ENCODE results near the gene SP2. TPM values are rescaled to one million over a fixed set of nuclear protein-coding genes. Genes with fewer than 3 reads are reported as not detected.
A peak's percentile ranks its signal among the peaks of the same experiment; 100 is the strongest.

SP2 gene
- total and polyA plus RNA-seq, 7 donors: 6.2 to 16.1 (median 10.8) TPM

GRCh38 chr17:47970725-47971499, 74.9 kb downstream of the SP2 start, which contains the start of gene CDK5RAP3:
CDK5RAP3 (plus strand) TSS chr17:47971113; CDS start chr17:47971147, 34 bp downstream.
- H3K4me1 ChIP-seq: no peaks in the 10 kb centered on the region
- H3K27me3 ChIP-seq (ENCODE audit: insufficient read depth in 3 of 3, low read length in 2 of 3): no peaks in the 10 kb centered on the region
- intact Hi-C loops (cut with DNase I): loop anchor here (1.0 to 2.0 kb wide), 4 partner anchors 20 to 130 kb away; partner anchors contain the start of genes SCRN2 (in 1 of the 2) and SP2 (in 1 of the 2)
- DNase-seq (peak; percentile 100), ATAC-seq (peak; percentile 99 to 100 (median 100))
- WGBS, 3 donors: 0% methylated on average over 55 to 62 of the region's 62 CpGs
- peak; percentile 90 for TF ChIP-seq CTCF (IDR thresholded peaks at IDR 0.05)
- peaks cover 0 to 26% of the 10 kb centered on the region in 2 donors for H3K36me3 ChIP-seq (ENCODE audit: insufficient read depth in 1 of 2, low read depth in 1 of 2)
- no peaks in the 10 kb centered on the region for H3K9me3 ChIP-seq
- peak within 1 kb of the TSS; percentile 93 for H3K27ac ChIP-seq
- H3K4me3 ChIP-seq: peak within 1 kb of the TSS; percentile 95

GRCh38 chr17:47973541-47973940, 77.5 kb downstream of the SP2 start:
- Histone ChIP-seq H3K27ac (no peak overlapping the region), H3K4me3 (no peak overlapping the region), H3K27me3 (ENCODE audit: insufficient read depth in 3 of 3, low read length in 2 of 3) (no peaks in the 10 kb centered on the region), H3K36me3 (ENCODE audit: insufficient read depth in 1 of 2, low read depth in 1 of 2) (peaks cover 0 to 52% of the 10 kb centered on the region in 2 donors), H3K9me3 (no peaks in the 10 kb centered on the region), H3K4me1 (no peaks in the 10 kb centered on the region)
- TF ChIP-seq CTCF (IDR thresholded peaks at IDR 0.05): no peak
- WGBS, 3 donors: 84 to 89% (median 89%) methylated on average over 8 of the region's 8 CpGs
- intact Hi-C loops (cut with DNase I): no loop called here
- no peak for DNase-seq
- ATAC-seq: no peak

- Histone ChIP-seq H3K9me3 (no peaks in the 10 kb centered on the region), H3K27ac (no peak overlapping the region), H3K4me3 (no peak overlapping the region), H3K4me1 (no peaks in the 10 kb centered on the region), H3K36me3 (ENCODE audit: insufficient read depth in 1 of 2, low read depth in 1 of 2) (peaks cover 3 to 70% of the 10 kb centered on the region in 2 donors), H3K27me3 (ENCODE audit: insufficient read depth in 3 of 3, low read length in 2 of 3) (no peaks in the 10 kb centered on the region)
- intact Hi-C loops (cut with DNase I): loop anchor here in 1 of 2 donors (5.0 kb wide), 1 partner anchor 42 kb away; no protein-coding TSS in a partner anchor
- 72 to 78% (median 77%) methylated on average over 14 to 15 of the region's 15 CpGs for whole genome bisulfite sequencing, 3 donors
- ATAC-seq: no peak
- DNase-seq: no peak
- TF ChIP-seq CTCF (IDR thresholded peaks at IDR 0.05): no peak
Observed at GRCh38 chr17:47975189-47975822, 79.3 kb downstream of the SP2 start.

GRCh38 chr17:47975823-47976205, 79.8 kb downstream of the SP2 start:
- ATAC-seq: no peak
- no peak overlapping the region for H3K27ac ChIP-seq
- TF ChIP-seq CTCF (IDR thresholded peaks at IDR 0.05): no peak
- H3K4me3 ChIP-seq: no peak overlapping the region
- intact Hi-C loops (cut with DNase I): loop anchor here in 1 of 2 donors (5.0 kb wide), 1 partner anchor 41 kb away; no protein-coding TSS in a partner anchor
- WGBS, 3 donors: 88 to 94% (median 91%) methylated on average over 10 of the region's 10 CpGs
- H3K36me3 ChIP-seq (ENCODE audit: insufficient read depth in 1 of 2, low read depth in 1 of 2): peaks cover 7 to 75% of the 10 kb centered on the region in 2 donors
- H3K9me3 ChIP-seq: no peaks in the 10 kb centered on the region
- DNase-seq: no peak
- no peaks in the 10 kb centered on the region for H3K27me3 ChIP-seq (ENCODE audit: insufficient read depth in 3 of 3, low read length in 2 of 3)
- no peaks in the 10 kb centered on the region for H3K4me1 ChIP-seq

Measured in psoas muscle (tissue), 8 donors.